ENCODE measurements around the gene HEG1. TPM values are rescaled to one million over a fixed set of nuclear protein-coding genes. Genes with fewer than 3 reads are reported as not detected.

Gene HEG1
- total RNA-seq, 1 donor from 2014 or later, result 36.0 TPM

GRCh38 chr3:125023833-125024555, 31.8 kb downstream of the HEG1 start:
- intact Hi-C loops (cut with micrococcal nuclease), result no loop called here

GRCh38 chr3:125022206-125022605, 33.6 kb downstream of the HEG1 start:
- intact Hi-C loops (cut with micrococcal nuclease), result no loop called here

GRCh38 chr3:125019271-125019670, 36.5 kb downstream of the HEG1 start:
- intact Hi-C loops (cut with micrococcal nuclease), result no loop called here

- intact Hi-C loops (cut with micrococcal nuclease), result no loop called here
Measured at GRCh38 chr3:125017406-125017805, 38.4 kb downstream of the HEG1 start.

GRCh38 chr3:125014570-125015179, 41.1 kb downstream of the HEG1 start:
- intact Hi-C loops (cut with micrococcal nuclease), result no loop called here

- intact Hi-C loops (cut with micrococcal nuclease), result no loop called here
Measured at GRCh38 chr3:125013095-125013494, 42.7 kb downstream of the HEG1 start.

- intact Hi-C loops (cut with micrococcal nuclease), result no loop called here
Measured at GRCh38 chr3:125011941-125012340, 43.9 kb downstream of the HEG1 start.

- intact Hi-C loops (cut with micrococcal nuclease), result no loop called here
Measured at GRCh38 chr3:125010393-125010792, 45.4 kb downstream of the HEG1 start.

GRCh38 chr3:125008766-125009165, 47.0 kb downstream of the HEG1 start:
- intact Hi-C loops (cut with micrococcal nuclease), result no loop called here

GRCh38 chr3:125006291-125006731, 49.5 kb downstream of the HEG1 start:
- intact Hi-C loops (cut with micrococcal nuclease), result no loop called here

- intact Hi-C loops (cut with micrococcal nuclease), result no loop called here
Measured at GRCh38 chr3:125005676-125006075, 50.1 kb downstream of the HEG1 start.

- intact Hi-C loops (cut with micrococcal nuclease), result no loop called here
Measured at GRCh38 chr3:125005222-125005621, 50.6 kb downstream of the HEG1 start.

GRCh38 chr3:125003859-125004595, 51.8 kb downstream of the HEG1 start:
- intact Hi-C loops (cut with micrococcal nuclease), result no loop called here

- intact Hi-C loops (cut with micrococcal nuclease), result no loop called here
Measured at GRCh38 chr3:125003369-125003853, 52.4 kb downstream of the HEG1 start.

- intact Hi-C loops (cut with micrococcal nuclease), result no loop called here
Measured at GRCh38 chr3:125002414-125003368, 53.1 kb downstream of the HEG1 start.

GRCh38 chr3:125001557-125002413, 54.0 kb downstream of the HEG1 start:
- intact Hi-C loops (cut with micrococcal nuclease), result no loop called here

- intact Hi-C loops (cut with micrococcal nuclease), result no loop called here
Measured at GRCh38 chr3:125000661-125001060, 55.1 kb downstream of the HEG1 start.

GRCh38 chr3:124999897-125000435, 55.8 kb downstream of the HEG1 start:
- intact Hi-C loops (cut with micrococcal nuclease), result loop anchor here (5.0 kb wide), 3 partner anchors 52 to 587 kb away; no protein-coding TSS in a partner anchor

- intact Hi-C loops (cut with micrococcal nuclease), result loop anchor here (5.0 kb wide), 3 partner anchors 53 to 588 kb away; no protein-coding TSS in a partner anchor
Measured at GRCh38 chr3:124999317-124999716, 56.5 kb downstream of the HEG1 start.

GRCh38 chr3:124998247-124998630, 57.6 kb downstream of the HEG1 start:
- intact Hi-C loops (cut with micrococcal nuclease), result loop anchor here (5.0 kb wide), 3 partner anchors 54 to 589 kb away; no protein-coding TSS in a partner anchor

Measured in T-helper 2 cell treated with Interferon-gamma antibody and Interleukin-4, amounts not matched to agents 100 ng/mL and 5 ng/mL, for 36 hours (primary cell).